B cell (primary cell): ENCODE results near the gene HOXB4. TPM values are rescaled to one million over a fixed set of nuclear protein-coding genes. Genes with fewer than 3 reads are reported as not detected.

ENCODE experiments used
- ATAC-seq: fragments of 200-7000 bp; cut with Tn5 transposase; one replicate; pipeline ENCODE4 v1.10.0; 2021; ENCODE audit warnings: low read depth, mild to moderate bottlenecking, moderate number of reproducible peaks, moderate library complexity
- CTCF ChIA-PET: fragments of 350-600 bp; sonication (Branson Sonifier 250); formaldehyde crosslinking; loops from one replicate; lab custom pipeline; 2021; ENCODE audit warnings: antibody characterized with exemption, inconsistent platforms; lab: Charles Lee
- POLR2A ChIA-PET: fragments of 350-600 bp; sonication (Branson Sonifier 250); formaldehyde crosslinking; loops from one replicate; lab custom pipeline; 2021; ENCODE audit warnings: antibody characterized with exemption; lab: Charles Lee
- DNase-seq: peaks from one replicate; pipeline ENCODE4 v3.0.0; 2013
- H2AFZ ChIP-seq: 2 replicates; pipeline ENCODE4 v1.6.1; 2012; ENCODE audit warnings: mild to moderate bottlenecking, low read depth, low read length; ENCODE audit not compliant: insufficient read depth, poor library complexity, severe bottlenecking
- H3K27ac ChIP-seq, 2 donors: 1 replicate in 1 of 2; 2 replicates in 1 of 2; pipeline ENCODE4 v1.5.1; 2012 to 2013; ENCODE audit warnings: low read length in 2 of 2, mild to moderate bottlenecking in 2 of 2, moderate library complexity in 1 of 2
- H3K27me3 ChIP-seq, 4 experiments: fragments of 200-600 bp in 1 of 4; sonication (generic) in 1 of 4; replicated peaks in 1 of 4; 1 replicate in 2 of 4; 2 replicates in 2 of 4; pipeline versions ENCODE4 v1.6.1 to v1.7.0; 2013 to 2016; ENCODE audit warnings: low read length in 3 of 4, mild to moderate bottlenecking in 2 of 4, mixed read lengths in 1 of 4, moderate library complexity in 1 of 4; ENCODE audit not compliant: insufficient read depth in 4 of 4, control insufficient read depth in 3 of 4; ENCODE audit errors: control extremely low read depth in 1 of 4
- H3K36me3 ChIP-seq, 2 experiments: replicated peaks in 1 of 2; 1 replicate in 1 of 2; 2 replicates in 1 of 2; pipeline versions ENCODE4 v1.6.1 to v1.7.1; 2013; ENCODE audit warnings: low read length in 1 of 2; ENCODE audit not compliant: insufficient read depth in 2 of 2, control insufficient read depth in 1 of 2; ENCODE audit errors: control extremely low read depth in 1 of 2, extremely low read depth in 1 of 2
- H3K4me1 ChIP-seq, 2 donors: fragments of 200-600 bp in 1 of 2; sonication (generic) in 1 of 2; 1 replicate in 1 of 2; 2 replicates in 1 of 2; pipeline versions ENCODE4 v1.5.1 to v1.6.1; 2013 to 2017; ENCODE audit warnings: low read length in 2 of 2; ENCODE audit not compliant: control insufficient read depth in 2 of 2, insufficient read depth in 2 of 2
- H3K4me2 ChIP-seq: replicated peaks from 2 replicates; pipeline ENCODE3; 2012; ENCODE audit warnings: mild to moderate bottlenecking, low read depth, low read length; ENCODE audit not compliant: poor library complexity, severe bottlenecking
- H3K4me3 ChIP-seq, 5 experiments: fragments of 200-600 bp in 1 of 5; sonication (generic) in 1 of 5; 1 replicate in 3 of 5; 2 replicates in 2 of 5; pipeline versions ENCODE4 v1.5.1 to v1.7.0; 2011 to 2016; ENCODE audit warnings: low read length in 4 of 5, mild to moderate bottlenecking in 4 of 5, low read depth in 2 of 5, control low read depth in 1 of 5, moderate library complexity in 1 of 5; ENCODE audit not compliant: insufficient read depth in 1 of 5; ENCODE audit errors: control extremely low read depth in 1 of 5, extremely low read depth in 1 of 5
- H3K79me2 ChIP-seq: fragments of 200-600 bp; sonication (generic); one replicate; pipeline ENCODE4 v1.6.0; 2016; ENCODE audit warnings: low read length; ENCODE audit not compliant: control insufficient read depth, insufficient read depth
- H3K9ac ChIP-seq: fragments of 200-600 bp; sonication (generic); 2 replicates; pipeline ENCODE4 v1.6.1; 2017; ENCODE audit warnings: mild to moderate bottlenecking, low read length, moderate library complexity
- H3K9me3 ChIP-seq, 3 donors: one replicate each; pipeline versions ENCODE4 v1.6.1 to v1.7.1; 2013; ENCODE audit warnings: low read length in 2 of 3; ENCODE audit not compliant: control insufficient read depth in 2 of 3, insufficient read depth in 1 of 3; ENCODE audit errors: control extremely low read depth in 1 of 3
- H4K20me1 ChIP-seq: 2 replicates; pipeline ENCODE4 v1.6.0; 2012; ENCODE audit warnings: mild to moderate bottlenecking, low read length; ENCODE audit not compliant: insufficient read depth, control insufficient read depth, poor library complexity, severe bottlenecking
- H3K27ac Mint-ChIP-seq: one replicate; pipeline ENCODE4 v1.8.0; 2021; ENCODE audit warnings: mixed read lengths
- H3K27me3 Mint-ChIP-seq: one replicate; pipeline ENCODE4 v1.8.0; 2021; ENCODE audit warnings: mixed read lengths
- H3K4me1 Mint-ChIP-seq: one replicate; pipeline ENCODE4 v1.8.0; 2021; ENCODE audit warnings: mixed read lengths
- H3K4me3 Mint-ChIP-seq: one replicate; pipeline ENCODE4 v1.8.0; 2021; ENCODE audit warnings: mixed read lengths
- H3K9me3 Mint-ChIP-seq: one replicate; pipeline ENCODE4 v1.8.0; 2022; ENCODE audit warnings: mixed read lengths; ENCODE audit not compliant: insufficient read depth
- EZH2 ChIP-seq: IDR thresholded peaks from 2 replicates; pipeline ENCODE4 v1.6.1; 2012; ENCODE audit warnings: borderline replicate concordance, low read depth, mild to moderate bottlenecking, moderate library complexity, low read length; ENCODE audit not compliant: insufficient read depth, poor library complexity, severe bottlenecking
- WGBS: methylation state at CpG from one replicate; pipeline ENCODE4 v1.1.5; 2013; ENCODE audit warnings: missing lambda C conversion rate; ENCODE audit not compliant: insufficient coverage; 5-methylcytosine and 5-hydroxymethylcytosine counted together
- intact Hi-C: fragments of 100-400 bp; cut with micrococcal nuclease; formaldehyde crosslinking; loops from one replicate; pipeline ENCODE4 v1.10.0; 2022
- polyA plus RNA-seq: library from polyadenylated mRNA; depleted of rRNA; stranded (reverse); fragments of >200 nt; gene quantifications from 2 replicates; pipeline ENCODE4 v1.2.3, GENCODE V29; 2012
- total RNA-seq, 2 donors: library from RNA; stranded (reverse); fragments of 120-200 nt in 1 of 2; gene quantifications; 1 replicate in 1 of 2; 2 replicates in 1 of 2; pipeline versions ENCODE4 v1.2.3 to v1.2.4, GENCODE V29; 2013 to 2022
- TF ChIP-seq, protein P1 (sequence below): fragments of 200-600 bp; IDR thresholded peaks from one replicate; pipeline ENCODE4 v1.8.0; 2022; ENCODE audit warnings: antibody characterized with exemption, mild to moderate bottlenecking

Gene HOXB4
- total and polyA plus RNA-seq, 2 donors (not counting 1 experiment from before 2014, with no cell fraction given) = 0.85 to 1.7 TPM

DNA sequence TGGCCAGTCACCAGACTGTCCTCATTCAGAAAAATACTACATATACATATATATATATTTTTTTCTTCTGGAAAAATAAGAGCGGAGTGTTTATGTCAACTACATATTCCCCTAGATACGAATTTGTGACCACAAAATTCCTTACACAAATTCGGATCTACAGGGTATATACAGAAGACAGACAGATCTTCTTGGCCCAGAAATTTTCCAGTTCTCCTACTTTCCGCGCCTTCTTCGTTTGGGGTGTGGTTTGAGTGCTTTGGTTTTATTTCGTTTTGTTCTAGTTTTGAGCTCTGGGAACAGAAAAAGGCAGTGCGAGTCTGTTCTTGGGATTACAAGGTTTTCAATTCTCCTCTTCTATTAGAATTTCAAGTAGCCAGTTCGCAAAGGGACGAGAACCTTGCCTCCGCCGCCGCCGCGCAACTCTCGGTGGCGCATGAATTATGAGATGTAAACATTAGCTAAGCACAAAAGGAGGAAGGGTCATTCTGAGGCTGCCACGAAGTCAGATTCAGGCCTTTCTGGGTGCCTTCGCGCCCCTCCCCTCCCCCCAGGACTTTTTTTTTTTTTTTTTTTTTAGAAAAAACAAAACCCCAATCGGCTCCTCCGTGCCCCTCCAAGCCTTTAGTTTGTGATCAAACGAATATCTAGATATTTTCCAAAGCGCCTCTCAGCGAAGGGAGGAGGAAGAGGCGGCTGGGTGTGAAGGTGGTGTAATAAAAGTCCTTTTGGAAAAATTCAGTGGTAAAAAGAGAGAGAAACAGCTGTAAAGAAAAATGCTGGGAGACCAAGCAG lies 1.8 kb upstream of the HOXB4 start:
- peaks cover 0 to 30% (median 0%) of the 10 kb centered on the region in 3 donors for H3K9me3 ChIP-seq
- no peaks in the 10 kb centered on the region for H4K20me1 ChIP-seq
- DNase-seq (peak; percentile 38), ATAC-seq (no peak)
- Mint-ChIP-seq H3K4me1 (peaks cover 53% of the 10 kb centered on the region), H3K27ac (no peak overlapping the region), H3K4me3 (peak overlapping the region; percentile 88), H3K9me3 (no peaks in the 10 kb centered on the region), H3K27me3 (peaks cover 60% of the 10 kb centered on the region)
- peaks cover 0 to 83% (median 63%) of the 10 kb centered on the region in 4 experiments for H3K27me3 ChIP-seq
- H3K79me2 ChIP-seq = no peaks in the 10 kb centered on the region
- no peak overlapping the region for H3K27ac ChIP-seq
- TF ChIP-seq, protein P1, sequence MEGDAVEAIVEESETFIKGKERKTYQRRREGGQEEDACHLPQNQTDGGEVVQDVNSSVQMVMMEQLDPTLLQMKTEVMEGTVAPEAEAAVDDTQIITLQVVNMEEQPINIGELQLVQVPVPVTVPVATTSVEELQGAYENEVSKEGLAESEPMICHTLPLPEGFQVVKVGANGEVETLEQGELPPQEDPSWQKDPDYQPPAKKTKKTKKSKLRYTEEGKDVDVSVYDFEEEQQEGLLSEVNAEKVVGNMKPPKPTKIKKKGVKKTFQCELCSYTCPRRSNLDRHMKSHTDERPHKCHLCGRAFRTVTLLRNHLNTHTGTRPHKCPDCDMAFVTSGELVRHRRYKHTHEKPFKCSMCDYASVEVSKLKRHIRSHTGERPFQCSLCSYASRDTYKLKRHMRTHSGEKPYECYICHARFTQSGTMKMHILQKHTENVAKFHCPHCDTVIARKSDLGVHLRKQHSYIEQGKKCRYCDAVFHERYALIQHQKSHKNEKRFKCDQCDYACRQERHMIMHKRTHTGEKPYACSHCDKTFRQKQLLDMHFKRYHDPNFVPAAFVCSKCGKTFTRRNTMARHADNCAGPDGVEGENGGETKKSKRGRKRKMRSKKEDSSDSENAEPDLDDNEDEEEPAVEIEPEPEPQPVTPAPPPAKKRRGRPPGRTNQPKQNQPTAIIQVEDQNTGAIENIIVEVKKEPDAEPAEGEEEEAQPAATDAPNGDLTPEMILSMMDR = no peak
- no peak for TF ChIP-seq EZH2
- H3K36me3 ChIP-seq = no peaks in the 10 kb centered on the region
- intact Hi-C loops = loop anchor here (2.0 to 5.0 kb wide), 3 partner anchors 13 to 39 kb away; partner anchors contain the start of genes HOXB5 and HOXB7
- peaks cover 52 to 59% of the 10 kb centered on the region in 2 donors for H3K4me1 ChIP-seq
- H3K4me3 ChIP-seq = no peak overlapping the region
- WGBS = 53% methylated on average over 3 of the region's 26 CpGs
- no peak overlapping the region for H2AFZ ChIP-seq
- no peak overlapping the region for H3K4me2 ChIP-seq
- H3K9ac ChIP-seq = no peak overlapping the region
- ChIA-PET CTCF (interaction anchor here (0.7 to 1.1 kb wide), 3 partner anchors 37 to 79 kb away, joined by 3 to 5 read pairs (median 3); no protein-coding TSS in a partner anchor), POLR2A (no interaction called here)

DNA sequence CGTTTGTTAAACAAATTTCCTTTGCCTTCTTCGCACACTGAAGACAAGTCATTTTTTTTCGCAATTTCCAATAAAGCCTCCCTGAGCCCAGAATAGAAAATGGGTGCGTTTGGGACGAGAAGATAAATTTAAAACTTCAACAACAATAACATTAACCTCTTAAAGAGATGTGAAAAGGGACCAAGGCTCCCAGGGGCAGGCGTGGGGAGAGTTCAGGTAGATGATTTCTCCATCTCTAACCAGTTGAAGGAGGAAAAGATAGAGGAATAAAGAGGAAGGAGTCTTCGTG lies 1.3 kb upstream of the HOXB4 start:
- Mint-ChIP-seq H3K9me3 (no peaks in the 10 kb centered on the region), H3K4me1 (peaks cover 51% of the 10 kb centered on the region), H3K27me3 (peaks cover 56% of the 10 kb centered on the region), H3K27ac (peak overlapping the region; percentile 79), H3K4me3 (peak overlapping the region; percentile 88)
- Histone ChIP-seq H3K9ac (peak overlapping the region; percentile 73), H3K4me1 (peaks cover 50 to 59% of the 10 kb centered on the region in 2 donors), H3K27ac (no peak overlapping the region), H3K36me3 (no peaks in the 10 kb centered on the region), H2AFZ (no peak overlapping the region), H3K79me2 (no peaks in the 10 kb centered on the region), H4K20me1 (no peaks in the 10 kb centered on the region), H3K4me2 (peak overlapping the region; percentile 96), H3K4me3 (peak overlapping the region in 1 of 5 experiments; percentile 77), H3K27me3 (peaks cover 0 to 77% (median 60%) of the 10 kb centered on the region in 4 experiments), H3K9me3 (peaks cover 0 to 30% (median 0%) of the 10 kb centered on the region in 3 donors)
- DNase-seq = no peak
- ChIA-PET CTCF (interaction anchor here (0.7 to 0.9 kb wide), 2 partner anchors 14 to 37 kb away, joined by 3 to 5 read pairs; partner anchors contain the start of gene HOXB5), POLR2A (no interaction called here)
- ATAC-seq = no peak
- TF ChIP-seq EZH2 = peak; percentile 27
- TF ChIP-seq, protein P1 = no peak
- intact Hi-C loops = loop anchor here (2.0 to 5.0 kb wide), 3 partner anchors 13 to 39 kb away; partner anchors contain the start of genes HOXB5 and HOXB7
- WGBS = no CpG with 5 or more reads among the region's 7 CpGs
